GM12878 (cell line): ENCODE results near the gene ATP1A1. TPM values are rescaled to one million over a fixed set of nuclear protein-coding genes. Genes with fewer than 3 reads are reported as not detected.
A peak's percentile ranks its signal among the peaks of the same experiment; 100 is the strongest.

Experiments
- ATAC-seq: fragments of 200-7000 bp; cut with Tn5 transposase; 3 replicates; pipeline ENCODE4 v1.9.1; 2020; ENCODE audit warnings: mild to moderate bottlenecking, moderate library complexity
- BruUV-seq: library from RNA; stranded (reverse); fragments of 400-500 nt; replicated peaks from 2 replicates; lab custom pipeline; 2021; lab: Mats Ljungman, UMichigan
- CTCF ChIA-PET: fragments of 300-600 bp; sonication (Branson Sonifier 250); formaldehyde crosslinking; extraction: SDS; loops from one replicate; lab custom pipeline; 2021; ENCODE audit warnings: inconsistent platforms; lab: Yijun Ruan, JAX
- POLR2A ChIA-PET: fragments of 350-600 bp; formaldehyde crosslinking; extraction: SDS; loops from one replicate; lab custom pipeline; 2021; ENCODE audit warnings: inconsistent platforms; lab: Charles Lee
- RAD21 ChIA-PET: fragments of 300-600 bp; sonication (Branson Sonifier 250); formaldehyde crosslinking; loops from one replicate; lab custom pipeline; 2023; ENCODE audit warnings: antibody characterized with exemption; ENCODE audit not compliant: unreplicated experiment; lab: Charles Lee
- SMC1A ChIA-PET: fragments of 300-600 bp; sonication (Branson Sonifier 250); formaldehyde crosslinking; loops from one replicate; lab custom pipeline; 2023; ENCODE audit not compliant: unreplicated experiment, uncharacterized antibody; lab: Charles Lee
- DNase-seq: peaks from one replicate; pipeline ENCODE4 v3.0.0-alpha.2; 2011; ENCODE audit warnings: low read depth, low spot score
- FAIRE-seq: peaks from 3 replicates; lab custom pipeline; 2011; peaks lifted over from hg19 to GRCh38; lab: Jason Lieb, UNC
- H2AFZ ChIP-seq: 2 replicates; pipeline ENCODE4 v1.6.0; 2011; ENCODE audit warnings: low read depth, low read length, control low read depth; ENCODE audit not compliant: control insufficient read depth
- H3K27ac ChIP-seq: 2 replicates; pipeline ENCODE4 v1.5.1; 2011; ENCODE audit warnings: control low read depth; ENCODE audit not compliant: control insufficient read depth, insufficient read depth
- H3K27me3 ChIP-seq, 2 experiments: replicated peaks in 1 of 2; 2 replicates each; pipeline versions ENCODE4 v1.6.0 to v1.6.1; 2011; ENCODE audit warnings: low read length in 1 of 2; ENCODE audit not compliant: control insufficient read depth in 2 of 2, insufficient read depth in 2 of 2
- H3K36me3 ChIP-seq, 2 experiments: 2 replicates each; pipeline ENCODE4 v1.5.1; 2011; ENCODE audit warnings: low read length in 1 of 2; ENCODE audit not compliant: control insufficient read depth in 2 of 2, insufficient read depth in 2 of 2
- H3K4me1 ChIP-seq: 2 replicates; pipeline ENCODE4 v1.6.1; 2011; ENCODE audit warnings: mild to moderate bottlenecking, low read length, moderate library complexity, mixed read lengths; ENCODE audit not compliant: control insufficient read depth, insufficient read depth
- H3K4me2 ChIP-seq: 2 replicates; pipeline ENCODE4 v1.6.0; 2011; ENCODE audit warnings: control low read depth; ENCODE audit not compliant: control insufficient read depth, insufficient read depth
- H3K4me3 ChIP-seq: fragments of 200-600 bp; sonication (generic); 2 replicates; pipeline ENCODE4 v1.5.1; 2016
- H3K79me2 ChIP-seq: 2 replicates; pipeline ENCODE4 v1.6.0; 2011; ENCODE audit warnings: low read length; ENCODE audit not compliant: control insufficient read depth, insufficient read depth
- H3K9ac ChIP-seq: 2 replicates; pipeline ENCODE4 v1.8.0; 2011; ENCODE audit warnings: low read length, control low read depth, mixed read lengths; ENCODE audit not compliant: control insufficient read depth, insufficient read depth
- H3K9me3 ChIP-seq: replicated peaks from 3 replicates; pipeline ENCODE4 v1.5.1; 2011; ENCODE audit warnings: mild to moderate bottlenecking, low read length; ENCODE audit not compliant: control insufficient read depth, insufficient read depth
- H4K20me1 ChIP-seq: 2 replicates; pipeline ENCODE4 v1.6.0; 2011; ENCODE audit not compliant: control insufficient read depth, insufficient read depth
- BHLHE40 ChIP-seq, 2 experiments: fragments of 450-650 bp in 1 of 2; IDR thresholded peaks; 2 replicates each; pipeline ENCODE4 v1.6.1; 2011 to 2017; ENCODE audit warnings: low read depth in 2 of 2, borderline replicate concordance in 1 of 2, improper control_type of control experiment in 1 of 2, low read length in 1 of 2, mild to moderate bottlenecking in 1 of 2
- GATAD2B ChIP-seq: fragments of 450-650 bp; conservative IDR thresholded peaks from 2 replicates; pipeline ENCODE4 v1.6.1; 2017; ENCODE audit warnings: low read depth, mild to moderate bottlenecking, moderate library complexity
- IKZF2 ChIP-seq, 2 experiments: fragments of 450-650 bp; IDR thresholded peaks; 2 replicates each; pipeline ENCODE4 v1.6.1; 2017; ENCODE audit warnings: mild to moderate bottlenecking in 2 of 2, moderate library complexity in 2 of 2
- MEF2A ChIP-seq: IDR thresholded peaks from 2 replicates; pipeline ENCODE4 v1.6.1; 2011; ENCODE audit warnings: low read depth, mild to moderate bottlenecking, low read length, moderate library complexity; ENCODE audit not compliant: insufficient read depth
- MLLT1 ChIP-seq: fragments of 450-650 bp; IDR thresholded peaks from 2 replicates; pipeline ENCODE4 v1.6.1; 2016; ENCODE audit warnings: mild to moderate bottlenecking
- MXI1 ChIP-seq: fragments of 150-350 bp; IDR thresholded peaks from 2 replicates; pipeline ENCODE4 v1.6.1; 2011; ENCODE audit warnings: low read depth, mild to moderate bottlenecking, inconsistent platforms, low read length, improper control_type of control experiment
- NBN ChIP-seq: fragments of 450-650 bp; IDR thresholded peaks from 2 replicates; pipeline ENCODE4 v1.6.1; 2016
- NR2F1 ChIP-seq: fragments of 450-650 bp; conservative IDR thresholded peaks from 2 replicates; pipeline ENCODE4 v1.6.1; 2017; ENCODE audit warnings: mild to moderate bottlenecking
- PKNOX1 ChIP-seq: fragments of 450-650 bp; IDR thresholded peaks from 2 replicates; pipeline ENCODE4 v1.6.1; 2016; ENCODE audit warnings: mild to moderate bottlenecking
- POLR2A ChIP-seq: IDR thresholded peaks from 2 replicates; pipeline ENCODE4 v1.6.1; 2011; ENCODE audit warnings: low read depth, mild to moderate bottlenecking, low read length
- POLR2AphosphoS5 ChIP-seq: IDR thresholded peaks from 2 replicates; pipeline ENCODE4 v1.6.1; 2011; ENCODE audit warnings: mild to moderate bottlenecking, low read length, inconsistent platforms
- RB1 ChIP-seq: fragments of 450-650 bp; formaldehyde crosslinking; IDR thresholded peaks from 2 replicates; pipeline ENCODE4 v1.6.1; 2017; ENCODE audit warnings: mild to moderate bottlenecking, borderline replicate concordance
- SIN3A ChIP-seq: IDR thresholded peaks from 2 replicates; pipeline ENCODE4 v1.6.1; 2012; ENCODE audit warnings: low read depth, low read length, improper control_type of control experiment
- SIX5 ChIP-seq: IDR thresholded peaks from 2 replicates; pipeline ENCODE4 v1.6.1; 2011; ENCODE audit warnings: mild to moderate bottlenecking, low read depth, low read length, moderate library complexity; ENCODE audit not compliant: severe bottlenecking
- SMAD5 ChIP-seq: IDR thresholded peaks from 2 replicates; pipeline ENCODE4 v1.6.1; 2016; ENCODE audit warnings: antibody characterized with exemption, low read depth
- TAF1 ChIP-seq: IDR thresholded peaks from 2 replicates; pipeline ENCODE4 v1.6.1; 2011; ENCODE audit warnings: mild to moderate bottlenecking, low read depth, low read length, borderline replicate concordance
- YY1 ChIP-seq: IDR thresholded peaks from 2 replicates; pipeline ENCODE4 v1.6.1; 2011; ENCODE audit warnings: low read depth, mild to moderate bottlenecking, low read length
- ZBED1 ChIP-seq: IDR thresholded peaks from 2 replicates; pipeline ENCODE4 v1.6.1; 2016; ENCODE audit warnings: borderline replicate concordance
- ZNF24 ChIP-seq: fragments of 450-650 bp; IDR thresholded peaks from 2 replicates; pipeline ENCODE4 v1.6.1; 2017; ENCODE audit warnings: antibody characterized with exemption, mild to moderate bottlenecking
- WGBS: methylation state at CpG from one replicate; pipeline ENCODE4 v1.1.6; 2016; ENCODE audit warnings: low lambda C conversion rate; ENCODE audit not compliant: insufficient replicate concordance, insufficient coverage; ENCODE audit errors: missing lambda C conversion rate; 5-methylcytosine and 5-hydroxymethylcytosine counted together
- in situ Hi-C: fragments of 300-500 bp; cut with MboI; formaldehyde crosslinking; loops from 9 replicates; pipeline ENCODE4 v1.14.3; 2018; ENCODE audit warnings: mixed read lengths
- intact Hi-C: fragments of 100-400 bp; cut with micrococcal nuclease; formaldehyde crosslinking; loops from one replicate; pipeline ENCODE4 v1.14.2; 2022; ENCODE audit not compliant: unreplicated experiment
- polyA plus RNA-seq, 11 experiments: library from polyadenylated mRNA; depleted of rRNA in 4 of 11; unstranded in 6 of 11; stranded (reverse) in 5 of 11; fragments of >200 nt; fragmentation: Nextera tagmentation in 4 of 11; fragmentation: Illumina TruSeq in 1 of 11; extraction: Ambion mirVana in 4 of 11; extraction: Trizol in 1 of 11; gene quantifications; 1 replicate in 1 of 11; 2 replicates in 10 of 11; pipeline versions ENCODE4 v1.2.1 to v1.2.3, GENCODE V29; 2011 to 2016; ENCODE audit warnings: inconsistent platforms in 2 of 11, missing spikeins in 2 of 11, low read depth in 1 of 11
- total RNA-seq, 4 experiments: library from RNA; depleted of rRNA in 3 of 4; stranded (reverse); fragments of >200 nt in 3 of 4; fragmentation: Illumina TruSeq in 1 of 4; extraction: Trizol in 1 of 4; gene quantifications; 2 replicates each; pipeline versions ENCODE4 v1.2.1 to v1.2.3, GENCODE V29; 2013 to 2021

ATP1A1 gene
- total and polyA plus RNA-seq, 10 of the 15 experiments (the other 5 are each of a cell fraction or from before 2014, with no cell fraction given): 113 to 566 (median 313) TPM

- TF ChIP-seq BHLHE40 (IDR thresholded peaks at IDR 0.05; ENCODE audit: borderline replicate concordance in 1 of 2, low read depth in 2 of 2, low read length in 1 of 2) (no peak), MEF2A (no peak), SMAD5 (no peak), POLR2AphosphoS5 (peak; percentile 46; the same call in 1 of the 2 replicates), SIN3A (no peak), ZBED1 (no peak)
Measured at GRCh38 chr1:116375148-116375886, 2.3 kb downstream of the ATP1A1 start (continued).

DNA sequence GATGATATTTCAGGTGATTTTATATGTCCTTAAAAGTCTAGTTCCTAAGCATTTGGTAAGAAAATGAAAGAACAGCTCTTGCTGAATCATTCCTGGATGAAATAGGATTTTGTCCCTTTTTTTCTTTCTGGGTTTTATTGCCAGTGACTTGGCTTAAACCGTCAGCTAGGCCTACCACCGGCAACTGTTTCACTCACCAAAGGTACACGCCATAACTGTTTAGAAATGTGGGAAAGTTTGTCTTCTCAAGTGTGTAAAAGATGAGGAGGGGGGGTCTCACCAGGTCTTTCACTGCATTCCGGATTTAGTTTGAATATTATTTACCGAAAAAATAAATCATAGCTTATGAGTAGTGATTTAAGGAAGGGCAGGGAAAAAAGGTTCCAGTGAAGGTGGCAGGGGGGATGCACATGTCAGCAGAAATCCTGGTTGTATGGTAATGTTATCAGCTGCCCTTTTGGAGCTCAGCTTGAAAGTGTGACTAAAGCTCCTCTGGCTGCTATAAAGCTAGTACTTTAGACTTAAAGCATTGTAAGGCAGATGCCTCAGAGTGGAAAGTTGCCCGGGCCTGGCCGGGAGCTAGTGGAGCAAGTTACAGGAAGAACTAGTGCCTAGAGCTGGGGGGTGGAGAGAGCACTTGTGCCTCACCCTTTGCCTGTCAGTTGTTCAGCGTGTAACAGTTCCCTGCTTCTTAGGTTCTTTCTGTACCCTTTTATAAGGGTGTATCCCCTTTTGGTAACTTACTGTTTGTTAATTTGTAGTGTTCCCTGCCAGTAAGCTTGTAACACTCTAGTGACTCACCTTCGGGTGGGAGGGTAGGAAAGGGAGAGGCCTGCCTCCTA lies 3.1 kb downstream of the ATP1A1 start:
- in situ Hi-C loops (no loop called here), intact Hi-C loops (loop anchor here (5.0 kb wide), 3 partner anchors 149 to 686 kb away; partner anchors contain the start of gene TTF2)
- peak overlapping the region; percentile 89 for H3K4me2 ChIP-seq
- peak overlapping the region; percentile 95 for H3K4me3 ChIP-seq
- BruUV-seq: TSS peak; percentile 40
- peak overlapping the region; percentile 76 for H3K9ac ChIP-seq
- CTCF ChIA-PET: interaction anchor here (0.6 to 3.9 kb wide), 18 partner anchors 10 to 692 kb away, joined by 3 to 18 read pairs (median 4); no protein-coding TSS in a partner anchor
- H2AFZ ChIP-seq: no peak overlapping the region
- FAIRE-seq (no peak), ATAC-seq (peak; percentile 7), DNase-seq (no peak)
- POLR2A ChIA-PET: interaction anchor here (0.7 to 2.9 kb wide), 19 partner anchors 9 to 684 kb away, joined by 3 to 13 read pairs (median 4); partner anchors contain the start of genes MAB21L3 and TTF2
- 1% methylated on average over 9 of the region's 9 CpGs for WGBS
- no peaks in the 10 kb centered on the region for H3K36me3 ChIP-seq
- H3K9me3 ChIP-seq: no peaks in the 10 kb centered on the region
- no peaks in the 10 kb centered on the region for H4K20me1 ChIP-seq
- H3K27me3 ChIP-seq: 0 out of 4 replicates have a peak, but pooled peaks cover 0 to 8% of the 10 kb centered on the region in 2 experiments
- RAD21 ChIA-PET: interaction anchor here (0.6 to 5.4 kb wide), 22 partner anchors 8 to 684 kb away, joined by 3 to 30 read pairs (median 4); partner anchors contain the start of gene TTF2
- SMC1A ChIA-PET: interaction anchor here (0.6 to 2.8 kb wide), 27 partner anchors 8 to 684 kb away, joined by 3 to 23 read pairs (median 3); partner anchors contain the start of gene TTF2
- H3K27ac ChIP-seq: peak overlapping the region; percentile 96
- peaks cover 25% of the 10 kb centered on the region for H3K4me1 ChIP-seq
- peaks cover 80% of the 10 kb centered on the region for H3K79me2 ChIP-seq
- TF ChIP-seq SIX5: no peak
- peak; percentile 7; the same call in 1 of the 2 replicates for TF ChIP-seq PKNOX1
- TF ChIP-seq POLR2AphosphoS5: peak; percentile 88
- TF ChIP-seq GATAD2B: no peak
- 0 out of 4 replicates have a peak, but pooled peaks of 1 of the 2 experiments have one; percentile 4 for TF ChIP-seq IKZF2 (IDR thresholded peaks at IDR 0.05)
- TF ChIP-seq NR2F1: no peak
- peak; percentile 71 for TF ChIP-seq ZNF24
- no peak for TF ChIP-seq YY1
- TF ChIP-seq MLLT1: 0 out of 2 replicates have a peak, but pooled peaks have one; percentile 38
- peak; percentile 22; the same call in 1 of the 2 replicates for TF ChIP-seq NBN
- peak; percentile 36; the same call in 1 of the 2 replicates for TF ChIP-seq MXI1
- 0 out of 2 replicates have a peak, but pooled peaks have one; percentile 4 for TF ChIP-seq RB1
- TF ChIP-seq TAF1: 0 out of 2 replicates have a peak, but pooled peaks have one; percentile 40
- TF ChIP-seq POLR2A: peak; percentile 58; the same call in 1 of the 2 replicates
